ENCODE data around the gene MTFP1. TPM values are rescaled to one million over a fixed set of nuclear protein-coding genes. Genes with fewer than 3 reads are reported as not detected.
A peak's percentile ranks its signal among the peaks of the same experiment; 100 is the strongest.

MTFP1 gene
- total and polyA plus RNA-seq, 4 donors = 6.8 to 20.2 (median 8.8) TPM

GRCh38 chr22:30414525-30415047 is 11.0 kb upstream of the MTFP1 start:
- peaks cover 3 to 73% (median 38%) of the 10 kb centered on the region in 4 donors for H3K36me3 ChIP-seq (ENCODE audit: control insufficient read depth in 4 of 4, insufficient read depth in 3 of 4, low read depth in 1 of 4, low read length in 3 of 4)
- WGBS = 93% methylated on average over 4 of the region's 4 CpGs
- no peaks in the 10 kb centered on the region for H3K9me3 ChIP-seq (ENCODE audit: control insufficient read depth in 4 of 4, low read length in 3 of 4)
- H3K4me3 ChIP-seq (ENCODE audit: low read depth in 1 of 3, low read length in 3 of 3) = no peak overlapping the region
- no peak overlapping the region for H3K9ac ChIP-seq (ENCODE audit: low read depth in 1 of 2, low read length in 2 of 2)
- no peak for TF ChIP-seq FOXA2 (IDR thresholded peaks at IDR 0.05)
- TF ChIP-seq HNF4G (IDR thresholded peaks at IDR 0.05) = no peak
- TF ChIP-seq REST (IDR thresholded peaks at IDR 0.05) = no peak
- TF ChIP-seq RAD21 (IDR thresholded peaks at IDR 0.05) = no peak
- TF ChIP-seq, protein P1, sequence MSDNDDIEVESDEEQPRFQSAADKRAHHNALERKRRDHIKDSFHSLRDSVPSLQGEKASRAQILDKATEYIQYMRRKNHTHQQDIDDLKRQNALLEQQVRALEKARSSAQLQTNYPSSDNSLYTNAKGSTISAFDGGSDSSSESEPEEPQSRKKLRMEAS (IDR thresholded peaks at IDR 0.05) = no peak
- TF ChIP-seq NR2F2 (IDR thresholded peaks at IDR 0.05) = no peak
- no peak for DNase-seq (ENCODE audit: low spot score)
- no peaks in the 10 kb centered on the region for H3K27me3 ChIP-seq (ENCODE audit: control insufficient read depth in 4 of 4, insufficient read depth in 4 of 4, low read length in 3 of 4)
- peaks cover 14 to 81% (median 69%) of the 10 kb centered on the region in 4 donors for H3K4me1 ChIP-seq (ENCODE audit: control insufficient read depth in 4 of 4, insufficient read depth in 4 of 4, low read length in 3 of 4)
- peak overlapping the region in 1 of 2 donors; percentile 19 for H3K27ac ChIP-seq (ENCODE audit: low read depth in 1 of 2, low read length in 2 of 2)

DNA sequence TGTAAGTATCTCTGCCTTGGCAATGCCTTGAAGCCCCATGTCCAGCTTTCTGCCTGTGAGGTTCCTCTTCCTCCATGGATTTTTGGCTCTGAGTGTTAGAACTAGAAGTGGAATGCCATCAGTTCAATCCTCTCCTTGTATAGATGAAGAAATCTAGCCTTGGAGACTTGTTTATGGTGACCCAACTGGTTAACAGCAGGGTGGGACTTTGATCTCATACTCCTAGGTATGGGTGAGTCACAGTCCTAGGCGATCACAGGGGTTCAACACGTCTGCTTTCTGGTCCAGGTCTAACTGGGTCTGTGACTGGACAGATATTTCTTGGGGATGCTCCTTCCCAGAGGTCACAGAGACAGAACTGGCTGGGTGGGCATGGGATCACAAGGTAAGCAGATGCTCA is 9.2 kb upstream of the MTFP1 start:
- Histone ChIP-seq H3K4me3 (ENCODE audit: low read depth in 1 of 3, low read length in 3 of 3) (no peak overlapping the region), H3K27ac (ENCODE audit: low read depth in 1 of 2, low read length in 2 of 2) (peak overlapping the region; percentile 10 to 62), H3K27me3 (ENCODE audit: control insufficient read depth in 4 of 4, insufficient read depth in 4 of 4, low read length in 3 of 4) (no peaks in the 10 kb centered on the region), H3K9ac (ENCODE audit: low read depth in 1 of 2, low read length in 2 of 2) (no peak overlapping the region), H3K9me3 (ENCODE audit: control insufficient read depth in 4 of 4, low read length in 3 of 4) (no peaks in the 10 kb centered on the region), H3K4me1 (ENCODE audit: control insufficient read depth in 4 of 4, insufficient read depth in 4 of 4, low read length in 3 of 4) (peaks cover 19 to 91% (median 80%) of the 10 kb centered on the region in 4 donors), H3K36me3 (ENCODE audit: control insufficient read depth in 4 of 4, insufficient read depth in 3 of 4, low read depth in 1 of 4, low read length in 3 of 4) (peaks cover 3 to 65% (median 26%) of the 10 kb centered on the region in 4 donors)
- no peak for DNase-seq (ENCODE audit: low spot score)
- 37% methylated on average over 2 of the region's 2 CpGs for WGBS
- TF ChIP-seq RXRA (IDR thresholded peaks at IDR 0.05) = peak in 1 of 2 donors; percentile 53
- TF ChIP-seq RAD21 (IDR thresholded peaks at IDR 0.05) = no peak
- peak; percentile 50 to 76 for TF ChIP-seq HNF4A (conservative IDR thresholded peaks at IDR 0.05)
- no peak for TF ChIP-seq EGR1 (IDR thresholded peaks at IDR 0.05; ENCODE audit: low read depth in 2 of 2)
- TF ChIP-seq ZBTB33 (IDR thresholded peaks at IDR 0.05) = no peak
- TF ChIP-seq JUND (IDR thresholded peaks at IDR 0.05) = peak in 1 of 2 donors; percentile 64
- no peak for TF ChIP-seq YY1 (IDR thresholded peaks at IDR 0.05)

DNA sequence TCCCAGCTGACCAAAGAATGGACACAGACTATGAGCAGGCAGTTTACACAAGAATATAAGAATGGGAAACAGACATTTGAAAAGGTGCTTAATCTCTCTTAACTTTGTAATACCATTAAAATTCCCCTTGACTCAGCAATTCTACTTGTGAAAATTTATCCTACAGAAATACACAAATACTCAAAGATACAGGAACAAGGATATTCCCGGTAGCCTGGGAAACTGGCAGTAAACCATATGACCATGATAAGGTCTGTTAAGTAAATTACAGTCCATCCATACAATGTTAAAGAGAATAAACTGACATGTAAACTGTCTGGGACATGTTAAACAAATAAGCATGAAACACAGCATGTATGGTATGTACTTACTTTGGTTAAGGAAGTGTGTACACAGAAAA is 8.7 kb upstream of the MTFP1 start:
- no peak for DNase-seq (ENCODE audit: low spot score)
- no peaks in the 10 kb centered on the region for H3K9me3 ChIP-seq (ENCODE audit: control insufficient read depth in 4 of 4, low read length in 3 of 4)
- H3K4me1 ChIP-seq (ENCODE audit: control insufficient read depth in 4 of 4, insufficient read depth in 4 of 4, low read length in 3 of 4) = peaks cover 19 to 93% (median 83%) of the 10 kb centered on the region in 4 donors
- no peak overlapping the region for H3K4me3 ChIP-seq (ENCODE audit: low read depth in 1 of 3, low read length in 3 of 3)
- TF ChIP-seq RXRA (IDR thresholded peaks at IDR 0.05) = no peak
- no peak for TF ChIP-seq FOXA1 (IDR thresholded peaks at IDR 0.05)
- TF ChIP-seq SP1 (IDR thresholded peaks at IDR 0.05) = no peak
- no peak for TF ChIP-seq RAD21 (IDR thresholded peaks at IDR 0.05)
- TF ChIP-seq JUND (IDR thresholded peaks at IDR 0.05) = no peak
- no peak for TF ChIP-seq HNF4A (conservative IDR thresholded peaks at IDR 0.05)
- TF ChIP-seq REST (IDR thresholded peaks at IDR 0.05) = no peak
- TF ChIP-seq ZBTB33 (IDR thresholded peaks at IDR 0.05) = no peak
- no peak for TF ChIP-seq FOXA2 (IDR thresholded peaks at IDR 0.05)
- H3K27me3 ChIP-seq (ENCODE audit: control insufficient read depth in 4 of 4, insufficient read depth in 4 of 4, low read length in 3 of 4) = no peaks in the 10 kb centered on the region
- WGBS = 31% methylated on average over 1 of the region's 1 CpG
- H3K27ac ChIP-seq (ENCODE audit: low read depth in 1 of 2, low read length in 2 of 2) = peak overlapping the region; percentile 10 to 62
- peaks cover 3 to 62% (median 24%) of the 10 kb centered on the region in 4 donors for H3K36me3 ChIP-seq (ENCODE audit: control insufficient read depth in 4 of 4, insufficient read depth in 3 of 4, low read depth in 1 of 4, low read length in 3 of 4)
- H3K9ac ChIP-seq (ENCODE audit: low read depth in 1 of 2, low read length in 2 of 2) = no peak overlapping the region

All from liver (tissue), 9 donors.